Measurements from ENCODE around the gene ENTPD1.

- TF ChIP-seq CTCF (IDR thresholded peaks at IDR 0.05; ENCODE audit: poor library complexity) (no peak), EZH2 (IDR thresholded peaks at IDR 0.05; ENCODE audit: borderline replicate concordance) (no peak), EZH2phosphoT487 (IDR thresholded peaks at IDR 0.05; ENCODE audit: low read depth, severe bottlenecking, unreplicated experiment) (no peak)
These were observed 152.5 kb downstream of the ENTPD1 start for GRCh38 chr10:95908450-95908849.

All from hepatocyte (in vitro differentiated cells).